Esophagus muscularis mucosa (tissue), 3 donors: ENCODE data around the gene SLC22A5.

Source experiments
- POLR2A ChIP-seq: fragments of 450-650 bp; IDR thresholded peaks from one replicate; pipeline ENCODE4 v1.6.1; 2017; ENCODE audit warnings: antibody characterized with exemption, moderate library complexity, mild to moderate bottlenecking, low read depth
- POLR2AphosphoS5 ChIP-seq, 2 donors: sonication (generic); formaldehyde crosslinking; IDR thresholded peaks; one replicate each; pipeline ENCODE4 v1.6.1; 2017; ENCODE audit warnings: antibody characterized with exemption in 2 of 2
- TF ChIP-seq, protein P1 (sequence below), 3 experiments: fragments of 200-600 bp in 2 of 3; fragments of 450-650 bp in 1 of 3; sonication (generic) in 2 of 3; IDR thresholded peaks; one replicate each; pipeline ENCODE4 v1.5.1; 2017 to 2019; ENCODE audit warnings: antibody characterized with exemption in 3 of 3, mild to moderate bottlenecking in 2 of 3, moderate library complexity in 1 of 3

DNA sequence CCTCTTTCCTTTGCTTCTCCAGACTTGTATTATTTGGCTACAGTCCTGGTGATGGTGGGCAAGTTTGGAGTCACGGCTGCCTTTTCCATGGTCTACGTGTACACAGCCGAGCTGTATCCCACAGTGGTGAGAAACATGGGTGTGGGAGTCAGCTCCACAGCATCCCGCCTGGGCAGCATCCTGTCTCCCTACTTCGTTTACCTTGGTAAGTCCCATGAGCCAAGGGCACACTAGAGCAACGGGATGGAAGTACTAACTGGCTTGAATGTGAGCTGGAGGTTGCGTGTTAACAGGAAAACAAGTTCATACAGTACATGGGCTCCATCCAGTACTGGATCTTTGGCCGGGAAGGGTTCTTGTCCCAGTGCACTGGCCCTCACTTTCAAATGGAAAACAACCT, 22.9 kb downstream of the SLC22A5 start:
- TF ChIP-seq, protein P1, sequence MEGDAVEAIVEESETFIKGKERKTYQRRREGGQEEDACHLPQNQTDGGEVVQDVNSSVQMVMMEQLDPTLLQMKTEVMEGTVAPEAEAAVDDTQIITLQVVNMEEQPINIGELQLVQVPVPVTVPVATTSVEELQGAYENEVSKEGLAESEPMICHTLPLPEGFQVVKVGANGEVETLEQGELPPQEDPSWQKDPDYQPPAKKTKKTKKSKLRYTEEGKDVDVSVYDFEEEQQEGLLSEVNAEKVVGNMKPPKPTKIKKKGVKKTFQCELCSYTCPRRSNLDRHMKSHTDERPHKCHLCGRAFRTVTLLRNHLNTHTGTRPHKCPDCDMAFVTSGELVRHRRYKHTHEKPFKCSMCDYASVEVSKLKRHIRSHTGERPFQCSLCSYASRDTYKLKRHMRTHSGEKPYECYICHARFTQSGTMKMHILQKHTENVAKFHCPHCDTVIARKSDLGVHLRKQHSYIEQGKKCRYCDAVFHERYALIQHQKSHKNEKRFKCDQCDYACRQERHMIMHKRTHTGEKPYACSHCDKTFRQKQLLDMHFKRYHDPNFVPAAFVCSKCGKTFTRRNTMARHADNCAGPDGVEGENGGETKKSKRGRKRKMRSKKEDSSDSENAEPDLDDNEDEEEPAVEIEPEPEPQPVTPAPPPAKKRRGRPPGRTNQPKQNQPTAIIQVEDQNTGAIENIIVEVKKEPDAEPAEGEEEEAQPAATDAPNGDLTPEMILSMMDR (IDR thresholded peaks at IDR 0.05), result no peak
- TF ChIP-seq POLR2AphosphoS5 (IDR thresholded peaks at IDR 0.05) (no peak), POLR2A (no peak)
